HepG2 (cell line): Measurements from ENCODE around the gene MTF1. TPM values are rescaled to one million over a fixed set of nuclear protein-coding genes. Genes with fewer than 3 reads are reported as not detected.
A peak's percentile ranks its signal among the peaks of the same experiment; 100 is the strongest.

Source experiments
- ATAC-seq: fragments of 200-7000 bp; cut with Tn5 transposase; 3 replicates; pipeline ENCODE4 v1.9.1; 2020; ENCODE audit warnings: mild to moderate bottlenecking, moderate library complexity
- BruUV-seq: library from RNA; stranded (reverse); fragments of 400-500 nt; replicated peaks from 2 replicates; lab custom pipeline; 2021; lab: Mats Ljungman, UMichigan
- CTCF ChIA-PET: fragments of 300-600 bp; formaldehyde crosslinking; extraction: SDS; loops from one replicate; lab custom pipeline; 2021; ENCODE audit warnings: low total read pairs, inconsistent platforms, low intra/inter-chr PET ratio; lab: Yijun Ruan, JAX
- POLR2A ChIA-PET: fragments of 350-600 bp; sonication (Branson Sonifier 250); formaldehyde crosslinking; loops from one replicate; lab custom pipeline; 2020; ENCODE audit warnings: antibody characterized with exemption, inconsistent platforms; lab: Yijun Ruan, JAX
- DNase-seq: peaks from one replicate; pipeline ENCODE4 v3.0.0-alpha.2; 2015; ENCODE audit warnings: low spot score
- FAIRE-seq: peaks from 3 replicates; lab custom pipeline; 2011; peaks lifted over from hg19 to GRCh38; lab: Jason Lieb, UNC
- H2AFZ ChIP-seq: one replicate; pipeline ENCODE4 v1.6.1; 2011; ENCODE audit warnings: low read length, inconsistent platforms
- H3K27ac ChIP-seq: fragments of 300-600 bp; 3 replicates; pipeline ENCODE4 v1.8.0; 2011; ENCODE audit warnings: mixed run types, mild to moderate bottlenecking, mixed read lengths, low read length, inconsistent platforms; ENCODE audit not compliant: insufficient read depth; ENCODE audit errors: extremely low read length
- H3K27me3 ChIP-seq, 2 experiments: fragments of 200-600 bp in 1 of 2; 2 replicates in 1 of 2; 3 replicates in 1 of 2; pipeline versions ENCODE4 v1.6.0 to v1.8.0; 2011; ENCODE audit warnings: low read length in 2 of 2, mild to moderate bottlenecking in 2 of 2, moderate library complexity in 2 of 2, inconsistent platforms in 1 of 2; ENCODE audit not compliant: insufficient read depth in 2 of 2, control insufficient read depth in 1 of 2
- H3K36me3 ChIP-seq, 2 experiments: fragments of 200-600 bp in 1 of 2; replicated peaks in 1 of 2; 2 replicates in 1 of 2; 3 replicates in 1 of 2; pipeline versions ENCODE4 v1.5.1 to v1.8.0; 2011; ENCODE audit warnings: low read length in 2 of 2, inconsistent platforms in 1 of 2; ENCODE audit not compliant: insufficient read depth in 2 of 2, control insufficient read depth in 1 of 2
- H3K4me1 ChIP-seq: 2 replicates; pipeline ENCODE4 v1.5.1; 2012; ENCODE audit warnings: low read length, inconsistent platforms; ENCODE audit not compliant: insufficient read depth
- H3K4me2 ChIP-seq: 2 replicates; pipeline ENCODE4 v1.6.0; 2011; ENCODE audit warnings: low read depth, low read length, inconsistent platforms
- H3K4me3 ChIP-seq, 3 experiments: fragments of 200-600 bp in 1 of 3; sonication (generic), shearing (Covaris generic) in 1 of 3; replicated peaks in 1 of 3; 2 replicates each; pipeline ENCODE4 v1.5.1; 2011 to 2016; ENCODE audit warnings: low read length in 3 of 3, inconsistent platforms in 2 of 3, low read depth in 2 of 3, mild to moderate bottlenecking in 2 of 3, control low read depth in 1 of 3, mixed read lengths in 1 of 3; ENCODE audit not compliant: insufficient read depth in 1 of 3
- H3K79me2 ChIP-seq: one replicate; pipeline ENCODE4 v1.6.1; 2011; ENCODE audit warnings: low read length, inconsistent platforms; ENCODE audit not compliant: insufficient read depth
- H3K9ac ChIP-seq: 2 replicates; pipeline ENCODE4 v1.6.0; 2011; ENCODE audit warnings: mild to moderate bottlenecking, low read depth, low read length, inconsistent platforms; ENCODE audit not compliant: insufficient read depth
- H3K9me3 ChIP-seq: 2 replicates; pipeline ENCODE4 v1.5.1; 2012; ENCODE audit warnings: mild to moderate bottlenecking, low read length
- H4K20me1 ChIP-seq: 2 replicates; pipeline ENCODE4 v1.6.0; 2011; ENCODE audit warnings: inconsistent platforms, mild to moderate bottlenecking, low read length, moderate library complexity; ENCODE audit not compliant: insufficient read depth
- ATAD3A ChIP-seq: sonication (generic); formaldehyde crosslinking; IDR thresholded peaks from 2 replicates; pipeline ENCODE4 v1.4.0; 2020; ENCODE audit warnings: missing genetic modification reagents
- ATF6 ChIP-seq: sonication (generic); formaldehyde crosslinking; conservative IDR thresholded peaks from 2 replicates; pipeline ENCODE4 v1.4.0; 2020; ENCODE audit warnings: missing genetic modification reagents
- CHCHD3 ChIP-seq: sonication (generic); formaldehyde crosslinking; IDR thresholded peaks from 2 replicates; pipeline ENCODE4 v1.8.0; 2022; ENCODE audit warnings: mild to moderate bottlenecking, missing genetic modification reagents, moderate library complexity
- HDAC2 ChIP-seq: sonication (generic); formaldehyde crosslinking; IDR thresholded peaks from 2 replicates; pipeline ENCODE4 v1.4.0; 2020; ENCODE audit warnings: missing genetic modification reagents
- IKZF5 ChIP-seq: IDR thresholded peaks from 2 replicates; pipeline ENCODE4 v1.6.1; 2018; ENCODE audit warnings: missing genetic modification reagents, mild to moderate bottlenecking, missing compliant biosample characterization
- KDM6A ChIP-seq: IDR thresholded peaks from 2 replicates; pipeline ENCODE4 v1.6.1; 2016; ENCODE audit warnings: low read depth
- ZBTB10 ChIP-seq: sonication (generic); formaldehyde crosslinking; IDR thresholded peaks from 2 replicates; pipeline ENCODE4 v1.4.0; 2020; ENCODE audit warnings: missing genetic modification reagents, borderline replicate concordance
- ZNF709 ChIP-seq: sonication (generic); formaldehyde crosslinking; IDR thresholded peaks from 2 replicates; pipeline ENCODE4 v1.5.0; 2020; ENCODE audit warnings: mild to moderate bottlenecking, missing genetic modification reagents
- WGBS: methylation state at CpG from one replicate; pipeline ENCODE4 v1.1.6; 2017; ENCODE audit warnings: low lambda C conversion rate; 5-methylcytosine and 5-hydroxymethylcytosine counted together
- in situ Hi-C: cut with HindIII; loops from 2 replicates; pipeline ENCODE4 v1.10.0; 2017; ENCODE audit warnings: low pct_unique_long_range_greater_than_20kb; ENCODE audit not compliant: extremely low pct_ligation_motif_present
- intact Hi-C: fragments of 100-400 bp; cut with micrococcal nuclease; formaldehyde crosslinking; loops from one replicate; pipeline ENCODE4 v1.10.0; 2022; ENCODE audit not compliant: unreplicated experiment
- polyA plus RNA-seq, 8 experiments: library from polyadenylated mRNA; depleted of rRNA in 3 of 8; stranded (reverse) in 7 of 8; unstranded in 1 of 8; fragments of >200 nt; fragmentation: Illumina TruSeq in 4 of 8; extraction: Trizol in 4 of 8; gene quantifications; 2 replicates each; pipeline versions ENCODE4 v1.2.1 to v1.2.3, GENCODE V29; 2011 to 2016; ENCODE audit warnings: low read depth in 4 of 8, missing spikeins in 1 of 8, mixed read lengths in 1 of 8; ENCODE audit not compliant: insufficient read depth in 1 of 8
- total RNA-seq, 5 experiments: library from RNA; depleted of rRNA; stranded (reverse); fragments of >200 nt; fragmentation: Illumina TruSeq; extraction: Trizol; gene quantifications; 2 replicates each; pipeline ENCODE4 v1.2.3, GENCODE V29; 2016; ENCODE audit warnings: low read depth in 1 of 5
- TF ChIP-seq, protein P1 (sequence below): sonication (generic); formaldehyde crosslinking; IDR thresholded peaks from 2 replicates; pipeline ENCODE4 v1.4.0; 2020; ENCODE audit warnings: missing genetic modification reagents, mild to moderate bottlenecking, borderline replicate concordance

Gene MTF1
- total and polyA plus RNA-seq, 2 of the 13 experiments (the other 11 are each of a cell fraction or from before 2014, with no cell fraction given): 2.4 to 3.3 TPM

DNA sequence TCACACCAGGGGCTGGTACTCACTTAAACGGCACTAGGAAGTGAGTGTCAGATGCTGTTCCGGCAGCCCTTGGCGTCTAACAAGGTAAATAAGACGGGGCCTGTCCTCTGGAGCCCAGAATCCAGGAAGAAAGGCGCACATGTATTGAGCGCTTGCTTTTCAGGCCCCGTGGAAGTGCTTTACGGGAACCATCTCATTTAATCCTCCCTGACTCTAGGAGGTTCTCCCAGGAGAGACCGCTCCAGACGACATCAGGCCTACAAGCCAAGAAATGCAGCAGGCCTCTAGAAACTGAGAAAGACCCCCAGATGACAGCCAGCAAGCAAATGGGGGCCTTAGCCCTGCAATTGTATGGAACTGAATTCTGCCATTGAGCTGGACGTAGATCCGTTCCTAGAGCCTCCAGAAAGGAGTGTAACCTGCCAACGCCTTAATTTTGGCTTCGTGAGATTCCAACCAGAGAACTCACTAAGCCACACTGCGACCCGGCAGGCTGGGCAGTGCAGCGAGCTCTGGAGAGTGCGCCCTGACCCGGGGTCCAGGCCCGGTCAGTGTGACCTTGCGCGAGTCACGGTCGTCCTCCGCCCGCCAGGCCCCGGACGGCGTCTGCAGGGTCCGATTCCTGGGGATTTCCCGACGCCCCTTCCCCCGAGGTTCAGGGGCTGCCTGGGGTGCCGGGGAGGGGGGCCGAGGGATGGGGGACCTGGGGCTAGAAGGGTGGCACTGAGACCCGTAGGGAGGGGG, 66.3 kb downstream of the MTF1 start (continued):
- TF ChIP-seq, protein P1, sequence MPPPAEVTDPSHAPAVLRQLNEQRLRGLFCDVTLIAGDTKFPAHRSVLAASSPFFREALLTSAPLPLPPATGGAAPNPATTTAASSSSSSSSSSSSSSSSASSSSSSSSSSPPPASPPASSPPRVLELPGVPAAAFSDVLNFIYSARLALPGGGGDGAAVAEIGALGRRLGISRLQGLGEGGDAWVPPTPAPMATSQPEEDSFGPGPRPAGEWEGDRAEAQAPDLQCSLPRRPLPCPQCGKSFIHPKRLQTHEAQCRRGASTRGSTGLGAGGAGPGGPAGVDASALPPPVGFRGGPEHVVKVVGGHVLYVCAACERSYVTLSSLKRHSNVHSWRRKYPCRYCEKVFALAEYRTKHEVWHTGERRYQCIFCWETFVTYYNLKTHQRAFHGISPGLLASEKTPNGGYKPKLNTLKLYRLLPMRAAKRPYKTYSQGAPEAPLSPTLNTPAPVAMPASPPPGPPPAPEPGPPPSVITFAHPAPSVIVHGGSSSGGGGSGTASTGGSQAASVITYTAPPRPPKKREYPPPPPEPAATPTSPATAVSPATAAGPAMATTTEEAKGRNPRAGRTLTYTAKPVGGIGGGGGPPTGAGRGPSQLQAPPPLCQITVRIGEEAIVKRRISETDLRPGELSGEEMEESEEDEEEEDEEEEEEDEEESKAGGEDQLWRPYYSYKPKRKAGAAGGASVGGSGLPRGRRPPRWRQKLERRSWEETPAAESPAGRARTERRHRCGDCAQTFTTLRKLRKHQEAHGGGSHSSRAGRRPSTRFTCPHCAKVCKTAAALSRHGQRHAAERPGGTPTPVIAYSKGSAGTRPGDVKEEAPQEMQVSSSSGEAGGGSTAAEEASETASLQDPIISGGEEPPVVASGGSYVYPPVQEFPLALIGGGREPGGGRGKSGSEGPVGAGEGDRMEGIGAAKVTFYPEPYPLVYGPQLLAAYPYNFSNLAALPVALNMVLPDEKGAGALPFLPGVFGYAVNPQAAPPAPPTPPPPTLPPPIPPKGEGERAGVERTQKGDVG (CRISPR knock-in tag): 0 out of 2 replicates have a peak, but pooled peaks have one; percentile 57
- TF ChIP-seq HDAC2 (no peak), CHCHD3 (0 out of 2 replicates have a peak, but pooled peaks have one; percentile 18), ZBTB10 (0 out of 2 replicates have a peak, but pooled peaks have one; percentile 5)

DNA sequence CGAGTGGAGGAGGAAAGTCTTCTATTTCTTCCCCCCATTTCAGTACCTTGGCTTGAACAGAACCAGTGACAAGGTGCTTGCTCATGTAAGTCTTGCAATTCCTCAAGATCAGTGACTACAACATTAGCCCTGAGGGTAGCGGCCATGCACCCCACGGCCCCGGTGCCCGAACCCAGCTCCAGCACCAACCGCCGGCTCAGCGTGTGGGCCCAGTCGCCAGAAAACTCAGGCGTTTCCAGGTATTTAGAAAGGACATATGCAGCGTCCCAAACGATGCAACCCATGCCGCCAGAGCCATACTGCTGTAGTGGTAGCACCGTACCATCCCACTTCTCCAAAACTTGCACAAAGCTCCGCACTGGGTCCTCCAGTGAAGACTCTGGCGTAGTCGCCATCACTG, 76.9 kb downstream of the MTF1 start:
- Histone ChIP-seq H2AFZ (no peak overlapping the region), H3K79me2 (no peaks in the 10 kb centered on the region), H3K4me2 (no peak overlapping the region), H4K20me1 (no peaks in the 10 kb centered on the region), H3K36me3 (no peaks in the 10 kb centered on the region), H3K9me3 (no peaks in the 10 kb centered on the region), H3K9ac (no peak overlapping the region), H3K4me1 (peaks cover 16% of the 10 kb centered on the region), H3K4me3 (no peak overlapping the region), H3K27ac (no peak overlapping the region), H3K27me3 (peaks cover 3 to 12% of the 10 kb centered on the region in 2 experiments; a peak in 3 of 5 replicates)
- WGBS: 39% methylated on average over 10 of the region's 17 CpGs
- no peak for ATAC-seq
- ChIA-PET POLR2A (no interaction called here), CTCF (no interaction called here)
- FAIRE-seq: no peak
- BruUV-seq: no TSS peak
- TF ChIP-seq ZNF709 (no peak), KDM6A (no peak), ATF6 (CRISPR knock-in tag) (no peak), IKZF5 (CRISPR knock-in tag) (no peak), ATAD3A (no peak)
- intact Hi-C loops: no loop called here
- no peak for DNase-seq
- in situ Hi-C loops: no loop called here
